ENCODE measurements around the gene CEACAM16.
"Not testable (repeated sequence)": the region's sequence is repeated elsewhere in the genome, so short reads cannot be mapped to it uniquely, and the experiment has no call there.

The CEACAM16 gene

DNA sequence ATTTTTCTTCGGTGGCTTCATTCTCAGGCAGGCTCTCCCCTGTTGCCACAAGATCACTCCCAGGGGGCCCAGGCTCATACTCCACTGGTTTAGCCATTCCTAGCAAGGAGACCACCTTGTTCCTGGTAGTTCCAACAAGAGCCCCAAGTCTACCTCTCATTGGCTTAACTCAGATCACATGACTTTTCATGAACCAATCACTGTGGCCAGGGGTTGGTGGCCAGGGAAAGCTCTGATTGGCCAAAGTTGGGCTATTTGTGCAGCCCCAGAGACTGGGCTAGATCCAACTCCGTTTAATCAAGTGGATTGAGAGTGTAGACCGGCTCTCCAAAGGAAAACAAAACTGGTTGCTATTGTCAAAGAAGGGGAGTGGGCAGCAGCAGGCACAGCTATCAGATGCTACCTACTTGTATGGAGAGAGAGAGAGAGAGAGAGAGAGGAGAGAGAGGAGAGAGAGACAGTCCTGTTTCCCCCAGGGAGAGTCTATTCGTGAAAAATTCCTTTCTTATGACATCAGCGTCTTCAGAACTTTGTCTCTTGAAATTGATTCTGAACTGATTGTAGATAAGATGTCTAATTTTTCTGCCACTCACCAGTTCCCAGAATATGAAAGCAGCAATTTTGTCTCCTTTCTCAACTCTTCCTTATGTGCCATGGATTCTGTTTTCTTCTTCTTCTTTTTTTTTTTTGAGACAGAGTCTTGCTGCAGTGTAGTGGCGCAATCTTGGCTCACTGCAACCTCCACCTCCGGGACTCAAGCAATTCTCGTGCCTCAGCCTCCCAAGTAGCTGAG, 21.7 kb upstream of the CEACAM16 start:
- peak; percentile 97 for DNase-seq

GRCh38 chr19:44680536-44680935, 18.4 kb upstream of the CEACAM16 start:
- no peak for DNase-seq

DNA sequence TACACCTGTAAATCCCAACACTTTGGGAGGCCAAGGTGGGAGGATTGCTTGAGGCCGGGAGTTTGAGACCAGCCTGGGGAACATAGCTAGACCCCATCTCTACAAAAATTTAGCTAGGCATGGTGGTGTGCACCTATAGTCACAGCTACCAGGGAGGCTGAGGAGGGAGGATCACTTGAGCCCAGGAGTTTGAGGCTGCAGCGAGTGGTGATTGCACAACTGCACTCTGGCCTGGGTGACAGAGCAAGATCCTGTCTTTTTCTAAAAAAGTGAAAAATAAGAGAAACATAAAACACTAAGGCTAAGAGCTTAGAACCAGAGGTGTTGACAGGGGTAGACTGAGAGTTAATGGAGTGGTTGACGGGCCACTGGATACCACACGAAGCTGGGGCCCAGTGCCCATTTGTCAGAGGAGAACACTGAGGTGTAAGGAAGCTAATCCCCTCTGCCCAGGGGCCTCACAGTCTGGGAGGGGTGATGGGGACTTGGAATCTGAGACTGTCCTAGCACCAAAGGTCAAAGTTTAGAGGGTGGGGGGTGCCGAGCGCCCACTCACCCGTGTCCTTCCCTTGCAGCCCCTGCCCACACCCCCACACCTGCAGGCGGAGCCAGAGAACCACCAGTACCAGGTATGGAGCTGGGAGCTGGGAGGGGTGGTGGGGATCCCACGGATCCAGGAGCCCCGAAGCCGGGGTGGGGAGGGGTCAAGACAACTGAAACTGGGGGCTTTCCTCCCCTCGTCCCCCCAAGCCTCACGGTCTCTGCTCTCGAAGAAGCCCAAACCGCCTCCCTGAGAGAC, 16.8 kb upstream of the CEACAM16 start:
- no peak for DNase-seq

- DNase-seq = no peak
Measured at GRCh38 chr19:44682807-44683206, 16.1 kb upstream of the CEACAM16 start.

DNA sequence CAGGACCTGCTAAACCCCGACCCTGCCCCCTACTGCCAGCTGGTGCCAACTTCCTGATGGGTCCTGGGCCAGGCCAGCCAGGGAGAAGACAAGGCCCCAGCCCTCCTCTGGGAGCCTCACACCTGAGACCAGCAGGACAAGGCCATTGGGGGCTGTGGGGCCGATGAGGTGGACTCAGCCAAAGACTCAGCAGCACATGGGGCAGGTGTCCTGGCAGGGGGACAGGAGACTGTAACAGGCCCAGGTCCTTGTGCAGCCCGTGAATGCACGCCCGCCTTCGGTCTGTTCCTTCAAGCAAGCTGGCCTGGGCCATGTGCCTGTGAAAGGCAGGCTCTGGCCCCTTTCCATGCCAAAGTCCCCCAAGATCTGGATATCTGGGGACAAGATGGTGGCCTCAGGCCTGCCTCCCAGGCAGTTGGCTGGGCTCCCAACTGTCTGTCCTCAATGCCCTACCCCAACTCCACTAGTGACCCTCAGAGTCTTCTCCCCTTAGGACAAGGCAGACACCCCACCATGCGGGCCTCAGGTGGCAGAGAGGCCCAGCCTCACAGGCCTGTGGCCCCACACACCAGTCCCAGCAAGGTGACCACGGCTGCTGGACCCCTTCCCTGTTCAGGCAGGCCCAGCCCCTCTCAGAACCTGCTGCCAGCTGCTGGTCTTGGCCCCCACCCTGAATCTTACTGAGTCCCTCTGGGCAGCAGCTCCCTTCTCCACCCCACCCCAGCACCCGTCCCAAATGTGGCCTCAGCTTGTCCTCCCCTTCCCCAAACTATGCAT, 15.3 kb upstream of the CEACAM16 start:
- no peak for DNase-seq

DNA sequence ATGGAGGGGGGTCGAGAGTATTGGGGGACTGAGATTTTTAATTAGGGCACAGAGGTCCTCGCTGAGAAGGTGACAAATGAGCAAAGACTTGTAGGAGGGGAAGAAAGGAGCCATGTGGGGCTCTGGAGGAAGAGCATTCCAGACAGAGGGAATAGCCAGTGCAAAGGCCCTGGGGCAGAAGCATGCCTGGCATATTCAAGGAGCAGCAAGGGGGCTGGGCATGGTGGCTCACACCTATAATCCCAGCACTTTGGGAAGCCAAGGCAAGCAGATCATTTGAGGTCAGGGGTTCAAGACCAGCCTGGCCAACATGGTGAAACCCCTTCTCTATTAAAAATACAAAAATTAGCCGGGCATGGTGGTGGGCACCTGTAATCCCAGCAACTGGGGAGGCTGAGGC, 14.6 kb upstream of the CEACAM16 start:
- DNase-seq = not testable (repeated sequence)

DNA sequence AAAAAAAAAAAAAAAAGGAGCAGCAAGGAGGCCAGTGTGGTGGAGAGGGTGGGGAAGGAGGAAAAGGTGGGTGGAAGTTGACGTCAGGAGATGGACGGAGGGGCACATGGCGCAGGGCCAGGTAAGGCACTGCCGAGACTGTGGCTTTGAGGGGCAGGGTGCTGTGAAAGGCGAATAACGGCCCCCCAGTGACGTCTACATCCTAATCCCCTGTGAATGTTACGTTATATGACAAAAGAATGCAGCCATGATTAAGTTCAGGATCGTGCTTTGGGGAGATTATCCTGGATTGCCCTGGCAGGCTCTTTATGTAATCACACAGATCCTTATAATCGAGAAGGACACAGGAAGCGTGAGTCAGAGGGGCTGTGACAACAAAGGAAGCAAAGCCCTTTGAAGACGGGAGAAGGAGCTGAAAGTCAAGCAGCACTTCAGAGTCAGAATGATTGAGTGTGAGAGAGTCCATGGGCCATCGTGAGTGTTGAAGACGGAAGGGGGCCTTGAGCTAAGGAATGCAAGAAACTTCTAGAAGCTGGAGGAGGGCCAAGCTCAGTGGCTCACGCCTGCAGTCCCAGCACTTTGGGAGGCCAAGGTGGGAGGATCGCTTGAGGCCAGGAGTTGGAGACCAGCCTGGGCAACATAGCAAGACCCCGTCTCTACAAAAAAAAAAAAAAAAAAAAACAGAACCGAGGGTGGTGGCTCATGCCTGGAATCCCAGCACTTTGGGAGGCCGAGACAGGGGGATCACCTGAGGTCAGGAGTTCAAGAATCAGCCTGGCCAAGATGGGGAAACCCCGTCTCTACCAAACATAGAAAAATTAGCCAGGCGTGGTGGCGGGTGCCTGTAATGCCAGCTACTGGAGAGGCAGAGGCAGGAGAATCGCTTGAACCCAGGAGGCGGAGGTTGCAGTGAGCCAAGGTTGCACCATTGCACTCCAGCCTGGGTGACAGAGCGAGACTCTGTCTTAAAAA, 13.8 kb upstream of the CEACAM16 start:
- DNase-seq = peak; percentile 36

- peak; percentile 70 for DNase-seq
Measured at GRCh38 chr19:44685877-44686276, 13.1 kb upstream of the CEACAM16 start.

GRCh38 chr19:44686896-44687295, 12.1 kb upstream of the CEACAM16 start:
- no peak for DNase-seq

- DNase-seq = no peak
Measured at GRCh38 chr19:44687888-44688287, 11.1 kb upstream of the CEACAM16 start.

GRCh38 chr19:44689290-44690130, 9.4 kb upstream of the CEACAM16 start:
- peak; percentile 84 for DNase-seq

GRCh38 chr19:44690131-44690440, 8.9 kb upstream of the CEACAM16 start:
- DNase-seq = no peak

- DNase-seq = no peak
Measured at GRCh38 chr19:44692379-44692721, 6.6 kb upstream of the CEACAM16 start.

DNA sequence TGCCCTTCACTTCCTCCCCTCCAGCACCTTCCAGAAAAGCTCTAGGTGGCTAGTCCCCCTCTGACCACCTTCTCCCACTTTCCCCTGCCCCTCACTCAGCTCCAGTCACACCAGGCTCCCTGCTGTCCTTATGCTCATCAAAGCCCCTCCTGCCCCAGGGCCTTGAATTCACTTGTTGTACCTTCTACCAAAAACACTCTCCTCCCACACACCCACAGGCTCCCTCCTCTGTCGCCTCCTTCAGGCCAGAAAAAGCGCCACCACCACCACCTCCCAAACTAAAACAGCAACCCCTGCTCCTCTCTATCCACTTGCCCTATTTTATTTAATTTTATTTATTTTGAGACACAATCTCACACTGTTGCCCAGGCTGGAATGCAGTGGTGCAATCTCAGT, 4.8 kb upstream of the CEACAM16 start:
- peak; percentile 50 for DNase-seq

DNA sequence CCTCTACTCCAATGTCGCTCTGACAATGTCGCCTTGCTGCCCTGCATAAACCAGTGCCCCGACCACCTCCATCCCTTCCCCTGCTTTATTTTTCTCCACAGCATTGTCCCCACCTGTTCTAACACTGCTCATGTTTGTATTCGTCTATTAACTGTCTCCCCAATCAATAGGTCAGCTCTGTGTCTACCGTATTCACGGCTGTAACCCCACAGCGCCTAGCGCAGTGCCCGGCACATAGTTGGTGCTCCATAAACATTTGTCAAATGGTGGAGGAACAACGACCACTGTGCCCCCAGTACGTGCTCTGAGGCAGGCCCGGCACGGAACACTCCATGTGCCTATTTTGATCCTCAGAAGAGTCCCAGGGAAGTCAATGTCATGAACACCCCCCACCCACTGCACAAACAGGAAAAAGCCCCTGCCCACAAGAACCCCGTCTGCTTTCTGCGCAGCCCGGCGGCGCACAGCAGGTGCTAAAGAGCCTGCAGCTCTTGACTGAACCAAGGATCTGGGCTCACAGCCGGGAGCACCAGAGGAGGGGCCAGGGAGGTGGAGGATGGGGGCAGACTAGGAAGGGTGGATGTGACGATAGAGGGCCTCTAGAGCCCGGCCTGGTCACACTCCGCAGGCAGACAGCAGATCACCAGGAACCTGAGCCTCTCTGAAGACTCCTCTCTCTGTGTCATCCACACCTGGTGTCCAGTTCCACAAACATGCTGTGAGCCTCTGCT, 1.8 kb upstream of the CEACAM16 start:
- DNase-seq = no peak

GRCh38 chr19:44697670-44698034, 1.3 kb upstream of the CEACAM16 start:
- no peak for DNase-seq

GRCh38 chr19:44700547-44700946, 1.6 kb downstream of the CEACAM16 start:
- no peak for DNase-seq

GRCh38 chr19:44701228-44701627, 2.3 kb downstream of the CEACAM16 start:
- DNase-seq = no peak

GRCh38 chr19:44702551-44703176, 3.7 kb downstream of the CEACAM16 start:
- DNase-seq = peak; percentile 24

DNA sequence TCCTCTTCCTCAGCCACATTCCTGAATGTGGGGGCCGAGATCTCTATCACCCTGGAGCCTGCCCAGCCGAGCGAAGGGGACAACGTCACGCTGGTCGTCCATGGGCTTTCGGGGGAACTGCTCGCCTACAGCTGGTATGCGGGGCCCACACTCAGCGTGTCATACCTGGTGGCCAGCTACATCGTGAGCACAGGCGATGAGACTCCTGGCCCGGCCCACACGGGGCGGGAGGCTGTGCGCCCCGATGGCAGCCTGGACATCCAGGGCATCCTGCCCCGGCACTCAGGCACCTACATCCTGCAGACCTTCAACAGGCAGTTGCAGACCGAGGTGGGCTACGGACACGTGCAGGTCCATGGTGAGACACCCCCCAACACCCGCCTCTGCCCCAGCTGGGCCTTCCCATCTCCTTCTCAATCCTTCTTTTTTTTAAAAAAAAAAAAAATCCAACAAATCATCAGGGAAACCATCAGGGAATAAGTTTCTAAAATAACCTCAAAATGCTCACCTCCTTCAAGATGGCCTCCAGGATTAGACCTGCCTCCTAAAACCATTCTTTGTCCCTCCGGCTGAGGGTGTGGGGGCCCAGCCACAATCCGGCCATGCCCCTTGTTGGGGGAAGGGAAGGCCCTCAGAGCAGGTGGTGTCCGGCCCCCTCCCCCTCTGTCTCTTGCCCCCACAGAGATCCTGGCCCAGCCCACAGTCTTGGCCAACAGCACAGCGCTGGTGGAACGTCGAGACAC, 4.6 kb downstream of the CEACAM16 start:
- no peak for DNase-seq
